Stimulated activated naive CD4-positive, alpha-beta T cell (primary cell): Measurements from ENCODE around the gene DNAJB11.
"Not testable (repeated sequence)": the region's sequence is repeated elsewhere in the genome, so short reads cannot be mapped to it uniquely, and the experiment has no call there.

ENCODE experiments used
- DNase-seq, 6 experiments: peaks; one replicate each; lab custom pipeline; 2025; lab: John Stamatoyannopoulos, UW

The DNAJB11 gene

GRCh38 chr3:186552408-186553031 is 18.0 kb upstream of the DNAJB11 start:
- DNase-seq, result no peak

DNA sequence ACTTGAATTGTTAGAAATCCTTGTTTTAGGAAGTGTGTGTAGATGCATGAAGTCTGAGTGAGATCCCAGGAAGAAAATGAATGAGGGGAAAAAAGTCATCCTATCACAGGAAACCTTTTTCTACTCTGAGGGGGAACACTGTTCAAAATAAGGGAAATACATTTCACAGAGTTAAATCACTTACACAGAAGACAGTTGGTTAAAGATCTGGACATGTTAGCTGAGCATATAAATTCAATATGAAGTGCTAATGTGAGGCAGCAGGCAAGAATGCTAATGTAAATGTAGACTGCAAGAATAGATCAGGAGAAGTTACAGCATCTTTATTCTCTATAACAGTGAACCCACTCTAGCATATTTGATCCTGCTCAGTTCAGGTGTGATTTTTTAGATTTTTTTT is 5.9 kb upstream of the DNAJB11 start:
- DNase-seq, result no peak

- no peak for DNase-seq
Measured at GRCh38 chr3:186566772-186567071, 3.8 kb upstream of the DNAJB11 start.

GRCh38 chr3:186567072-186567921 is 3.2 kb upstream of the DNAJB11 start, which contains the start of gene TBCCD1:
Gene TBCCD1, minus strand, starts transcription at chr3:186567339. Its CDS starts 3,010 bp downstream, at chr3:186564329.
- DNase-seq, result peak; percentile 88 to 98 (median 94)

GRCh38 chr3:186569361-186569760 is 1.2 kb upstream of the DNAJB11 start:
- not testable (repeated sequence) for DNase-seq

DNA sequence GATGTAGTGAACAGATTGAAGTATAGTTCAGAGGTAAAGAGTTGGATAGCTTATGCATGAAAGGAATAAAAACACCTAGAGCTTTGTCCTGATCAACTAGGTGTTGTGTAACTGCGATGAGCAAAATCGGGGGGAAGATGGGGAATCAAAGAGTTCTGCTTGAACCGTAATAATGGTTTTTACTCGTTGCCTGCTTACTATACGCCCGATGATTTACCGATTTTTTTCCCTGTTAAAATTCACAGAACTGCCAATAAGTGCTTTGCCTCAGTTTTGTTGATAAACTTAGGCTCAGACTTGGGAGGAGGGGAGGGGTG is 783 bp upstream of the DNAJB11 start:
- no peak for DNase-seq

GRCh38 chr3:186570941-186571643 is 572 bp downstream of the DNAJB11 start:
- peak in 2 of 6 experiments; percentile 6 to 24 for DNase-seq

GRCh38 chr3:186571644-186572013 is 1.1 kb downstream of the DNAJB11 start:
- no peak for DNase-seq

DNA sequence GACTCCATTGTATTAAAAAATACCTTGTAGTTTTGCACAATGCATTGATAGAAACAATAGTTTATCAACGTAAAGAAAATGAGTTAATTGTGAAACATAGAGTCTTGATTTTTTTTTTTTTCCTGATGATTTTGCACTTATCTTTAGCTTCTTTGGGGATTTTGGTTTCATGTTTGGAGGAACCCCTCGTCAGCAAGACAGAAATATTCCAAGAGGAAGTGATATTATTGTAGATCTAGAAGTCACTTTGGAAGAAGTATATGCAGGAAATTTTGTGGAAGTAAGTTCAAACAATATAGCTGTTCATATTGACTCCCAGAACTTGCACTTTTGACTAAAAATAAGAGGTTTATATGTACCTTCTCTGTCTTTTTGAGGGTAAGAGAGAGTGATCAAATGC is 7.0 kb downstream of the DNAJB11 start:
- no peak for DNase-seq

DNA sequence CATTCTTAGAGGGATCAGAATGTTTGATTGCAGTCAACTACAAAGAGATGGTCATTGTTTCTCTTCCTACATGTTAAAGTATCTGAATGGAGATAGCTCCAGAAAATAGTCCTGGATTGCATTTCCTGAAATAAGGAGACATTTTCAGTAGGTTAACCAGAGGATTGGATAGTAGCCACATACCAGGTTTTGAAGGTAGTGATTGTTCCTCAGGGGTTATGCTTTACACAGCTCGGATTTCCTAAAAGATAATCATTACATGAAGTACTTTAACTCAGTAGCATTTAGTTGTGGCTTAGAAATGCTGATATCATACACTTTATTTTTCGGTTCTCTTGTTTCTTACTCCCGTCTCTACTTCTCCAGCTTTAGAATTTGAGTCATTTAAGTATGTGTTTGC is 10.3 kb downstream of the DNAJB11 start:
- no peak for DNase-seq

GRCh38 chr3:186582541-186582940 is 12.0 kb downstream of the DNAJB11 start:
- no peak for DNase-seq

DNA sequence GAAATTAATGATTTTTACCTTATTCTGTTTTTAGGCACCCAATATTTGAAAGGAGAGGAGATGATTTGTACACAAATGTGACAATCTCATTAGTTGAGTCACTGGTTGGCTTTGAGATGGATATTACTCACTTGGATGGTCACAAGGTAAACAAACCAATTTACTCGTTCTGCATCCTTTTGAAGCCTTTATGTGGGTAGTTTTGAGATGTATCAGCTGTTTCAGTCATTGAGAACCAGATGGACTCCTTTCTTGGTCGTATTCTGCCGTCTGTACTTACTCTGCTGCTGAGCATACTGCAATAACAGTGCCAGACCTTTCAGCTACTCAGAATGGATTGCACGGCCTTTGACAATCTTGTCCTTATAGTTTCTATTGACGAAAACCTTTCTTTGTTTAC is 13.3 kb downstream of the DNAJB11 start:
- DNase-seq, result no peak

GRCh38 chr3:186586245-186586644 is 15.7 kb downstream of the DNAJB11 start:
- DNase-seq, result not testable (repeated sequence)

GRCh38 chr3:186587183-186587582 is 16.7 kb downstream of the DNAJB11 start:
- DNase-seq, result no peak

DNA sequence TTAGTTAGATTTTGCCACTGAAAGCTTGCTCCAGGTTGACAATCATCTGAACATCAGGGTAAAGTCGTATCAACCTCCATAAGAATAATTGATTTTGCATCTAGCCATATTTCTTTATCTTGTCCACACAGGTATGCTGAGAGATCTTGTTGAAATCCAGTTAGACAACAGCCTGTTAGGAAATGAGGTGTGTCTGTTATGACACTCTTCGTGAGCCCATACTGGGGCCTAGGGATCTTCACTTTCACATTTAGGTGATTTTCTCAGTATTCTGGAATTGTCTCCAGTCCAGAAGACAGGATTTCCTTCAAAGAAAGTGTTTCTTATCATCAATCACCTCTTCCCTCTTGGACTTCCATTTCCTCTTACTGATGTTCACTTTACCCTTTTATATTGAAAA is 18.1 kb downstream of the DNAJB11 start:
- no peak for DNase-seq

DNA sequence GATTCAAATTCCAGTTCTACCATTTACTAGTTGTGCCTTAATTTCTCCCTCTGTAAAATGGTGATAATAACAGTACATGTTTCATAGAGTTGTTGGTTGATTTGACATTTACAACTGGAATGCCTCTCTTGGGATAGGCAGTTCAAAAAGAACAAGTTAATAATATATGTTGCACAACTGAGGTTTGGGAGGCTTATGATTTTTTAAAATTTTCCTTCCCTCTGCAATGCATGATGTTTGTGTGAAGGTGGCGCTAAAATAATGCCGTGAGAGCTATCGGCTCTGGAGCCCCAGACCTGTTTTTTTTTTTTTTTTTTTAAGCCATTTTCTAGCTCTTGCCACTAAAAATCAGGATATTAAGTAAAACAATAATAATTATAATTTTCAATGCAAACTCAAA is 18.6 kb downstream of the DNAJB11 start:
- DNase-seq, result no peak

- no peak for DNase-seq
Measured at GRCh38 chr3:186589856-186590579, 19.5 kb downstream of the DNAJB11 start.

DNA sequence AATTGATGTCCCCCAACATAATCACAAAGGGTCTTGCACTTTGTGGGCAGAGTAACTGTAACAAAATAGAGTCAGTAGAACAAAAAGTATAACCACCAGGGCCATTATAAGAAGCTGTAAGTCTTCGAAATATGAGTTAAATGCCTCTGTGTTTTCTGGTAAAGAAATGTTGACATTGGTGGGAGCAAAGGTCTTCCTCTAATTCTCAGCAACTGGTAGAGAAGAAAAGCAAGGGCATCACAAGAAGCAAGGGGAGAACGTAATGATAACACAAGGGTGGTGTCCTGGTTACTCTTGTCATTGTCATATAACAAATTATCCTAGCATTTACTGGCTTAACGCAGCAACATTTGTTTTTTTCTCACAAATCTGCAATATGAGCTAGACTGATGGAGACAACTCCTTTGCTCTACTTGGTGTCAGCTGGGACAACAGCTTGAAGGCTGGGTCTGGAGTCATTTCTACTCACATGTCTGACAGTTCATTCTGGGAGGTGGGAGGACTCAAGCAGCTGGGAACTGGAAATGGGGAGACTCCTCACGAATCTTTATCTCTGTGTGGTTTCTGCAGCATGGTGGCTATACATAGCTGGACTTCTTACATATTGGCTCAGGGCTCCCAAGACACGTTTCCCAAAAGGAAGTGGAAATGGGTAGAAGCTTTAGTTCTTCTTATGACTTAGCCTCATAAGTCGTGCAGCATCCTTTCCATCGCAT is 20.2 kb downstream of the DNAJB11 start:
- no peak for DNase-seq

DNA sequence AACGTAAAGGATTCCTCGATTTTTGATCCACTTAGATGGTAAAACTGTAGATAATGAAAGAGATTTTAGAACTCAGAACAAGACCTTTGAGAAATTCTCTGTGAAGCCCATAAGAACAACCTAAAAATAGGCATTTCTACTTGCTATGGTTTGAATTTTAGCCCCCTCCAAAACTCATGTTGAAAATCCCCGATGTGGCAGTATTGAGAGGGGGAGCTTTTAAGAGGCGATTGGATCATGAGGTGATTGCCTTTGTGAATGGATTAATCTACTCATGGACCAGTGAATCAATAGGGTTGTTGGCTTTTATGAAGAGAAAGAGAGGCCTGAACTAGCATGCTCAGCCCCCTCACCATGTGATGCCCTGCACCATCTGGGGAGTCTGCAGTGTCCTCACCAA is 22.2 kb downstream of the DNAJB11 start:
- no peak for DNase-seq

GRCh38 chr3:186593862-186594261 is 23.3 kb downstream of the DNAJB11 start:
- DNase-seq, result no peak

DNA sequence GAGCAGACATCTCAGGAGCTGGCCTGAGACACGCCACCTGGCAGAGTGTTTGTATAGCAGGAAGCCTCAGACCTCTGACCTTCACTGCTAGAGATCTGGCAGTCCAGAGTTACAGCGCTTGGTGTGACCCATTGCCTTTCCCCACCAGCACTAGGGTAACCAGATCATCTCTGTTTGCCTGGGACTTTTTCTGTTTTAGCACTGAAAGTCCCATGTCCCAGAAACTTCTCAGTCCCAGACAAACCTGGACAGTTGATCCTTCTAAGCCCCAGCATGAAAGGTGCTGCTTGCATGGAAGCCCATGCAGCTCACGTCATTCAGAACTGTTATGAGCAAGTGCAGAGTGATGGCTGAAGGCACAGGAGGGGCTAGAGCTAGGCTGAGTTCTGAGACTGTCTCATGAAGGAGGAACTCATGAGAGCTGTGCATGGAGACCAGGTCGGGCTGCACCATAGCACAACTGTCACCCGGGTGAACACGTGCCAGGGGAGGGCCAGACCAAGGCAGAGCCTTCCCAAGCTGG is 24.1 kb downstream of the DNAJB11 start:
- DNase-seq, result no peak
